Kidney epithelial cell (primary cell): ENCODE data around the gene RPS18. TPM values are rescaled to one million over a fixed set of nuclear protein-coding genes. Genes with fewer than 3 reads are reported as not detected.
A peak's percentile ranks its signal among the peaks of the same experiment; 100 is the strongest.

Source experiments
- DNase-seq: peaks from one replicate; pipeline ENCODE4 v3.0.0-alpha.2; 2010; ENCODE audit warnings: low read depth
- H3K27me3 ChIP-seq: 2 replicates; pipeline ENCODE4 v1.6.0; 2011; ENCODE audit warnings: low read length; ENCODE audit not compliant: control insufficient read depth, insufficient read depth
- H3K36me3 ChIP-seq: 2 replicates; pipeline ENCODE4 v1.5.1; 2011; ENCODE audit warnings: low read length; ENCODE audit not compliant: control insufficient read depth, insufficient read depth
- H3K4me3 ChIP-seq: 2 replicates; pipeline ENCODE4 v1.5.1; 2011; ENCODE audit warnings: low read depth, mild to moderate bottlenecking, control low read depth, low read length
- CTCF ChIP-seq: IDR thresholded peaks from 2 replicates; pipeline ENCODE4 v1.5.1; 2011; ENCODE audit warnings: mild to moderate bottlenecking, moderate library complexity, low read length, control low read depth, inconsistent platforms; ENCODE audit not compliant: insufficient read depth, poor library complexity, severe bottlenecking
- total RNA-seq: library from RNA; depleted of rRNA; stranded (reverse); fragments of >200 nt; gene quantifications from 2 replicates; pipeline ENCODE4 v1.2.3, GENCODE V29; 2015

RPS18 gene
- total RNA-seq, 1 donor from 2014 or later: 7,360 TPM

- no peak for DNase-seq
- no peaks in the 10 kb centered on the region for H3K27me3 ChIP-seq
- no peaks in the 10 kb centered on the region for H3K36me3 ChIP-seq
- TF ChIP-seq CTCF: no peak
- peak overlapping the region; percentile 97 for H3K4me3 ChIP-seq
Observed at GRCh38 chr6:33312361-33313104, 40.7 kb downstream of the RPS18 start.

GRCh38 chr6:33313105-33313708, 41.3 kb downstream of the RPS18 start:
- H3K27me3 ChIP-seq: no peaks in the 10 kb centered on the region
- H3K36me3 ChIP-seq: no peaks in the 10 kb centered on the region
- peak overlapping the region; percentile 97 for H3K4me3 ChIP-seq
- DNase-seq: no peak
- no peak for TF ChIP-seq CTCF

GRCh38 chr6:33313709-33314514, 42.0 kb downstream of the RPS18 start, which contains the start of gene TAPBP:
Gene TAPBP, minus strand, starts transcription at chr6:33314078. Its CDS starts 37 bp downstream, at chr6:33314041.
- no peak for DNase-seq
- no peak for TF ChIP-seq CTCF
- Histone ChIP-seq H3K27me3 (no peaks in the 10 kb centered on the region), H3K36me3 (peaks cover 2% of the 10 kb centered on the region), H3K4me3 (peak within 1 kb of the TSS; percentile 97)

GRCh38 chr6:33314515-33314942, 42.7 kb downstream of the RPS18 start:
- TF ChIP-seq CTCF: no peak
- no peak for DNase-seq
- H3K36me3 ChIP-seq: peaks cover 4% of the 10 kb centered on the region
- H3K4me3 ChIP-seq: peak overlapping the region; percentile 97
- no peaks in the 10 kb centered on the region for H3K27me3 ChIP-seq

- H3K27me3 ChIP-seq: no peaks in the 10 kb centered on the region
- peaks cover 7% of the 10 kb centered on the region for H3K36me3 ChIP-seq
- no peak for DNase-seq
- no peak overlapping the region for H3K4me3 ChIP-seq
- no peak for TF ChIP-seq CTCF
Observed at GRCh38 chr6:33314943-33315792, 43.3 kb downstream of the RPS18 start.
